HG02610 (cell line): ENCODE data around the gene KLC1.
A peak's percentile ranks its signal among the peaks of the same experiment; 100 is the strongest.
"Not testable (repeated sequence)": the region's sequence is repeated elsewhere in the genome, so short reads cannot be mapped to it uniquely, and the experiment has no call there.

Experiments
- ATAC-seq: cut with Tn5 transposase; IDR thresholded peaks from one replicate; pipeline ENCODE4 v1.9.1; 2021; ENCODE audit warnings: mild to moderate bottlenecking, moderate library complexity; ENCODE audit not compliant: unreplicated experiment

Gene KLC1

GRCh38 chr14:103625356-103626095, 3.5 kb upstream of the KLC1 start:
- no peak for ATAC-seq

GRCh38 chr14:103626146-103626850, 2.7 kb upstream of the KLC1 start:
- no peak for ATAC-seq

- no peak for ATAC-seq
These were observed 1.7 kb upstream of the KLC1 start for GRCh38 chr14:103627073-103628025.

- no peak for ATAC-seq
These were observed 759 bp upstream of the KLC1 start for GRCh38 chr14:103628221-103628683.

GRCh38 chr14:103629503-103630121, 601 bp downstream of the KLC1 start:
- ATAC-seq = peak; percentile 18

DNA sequence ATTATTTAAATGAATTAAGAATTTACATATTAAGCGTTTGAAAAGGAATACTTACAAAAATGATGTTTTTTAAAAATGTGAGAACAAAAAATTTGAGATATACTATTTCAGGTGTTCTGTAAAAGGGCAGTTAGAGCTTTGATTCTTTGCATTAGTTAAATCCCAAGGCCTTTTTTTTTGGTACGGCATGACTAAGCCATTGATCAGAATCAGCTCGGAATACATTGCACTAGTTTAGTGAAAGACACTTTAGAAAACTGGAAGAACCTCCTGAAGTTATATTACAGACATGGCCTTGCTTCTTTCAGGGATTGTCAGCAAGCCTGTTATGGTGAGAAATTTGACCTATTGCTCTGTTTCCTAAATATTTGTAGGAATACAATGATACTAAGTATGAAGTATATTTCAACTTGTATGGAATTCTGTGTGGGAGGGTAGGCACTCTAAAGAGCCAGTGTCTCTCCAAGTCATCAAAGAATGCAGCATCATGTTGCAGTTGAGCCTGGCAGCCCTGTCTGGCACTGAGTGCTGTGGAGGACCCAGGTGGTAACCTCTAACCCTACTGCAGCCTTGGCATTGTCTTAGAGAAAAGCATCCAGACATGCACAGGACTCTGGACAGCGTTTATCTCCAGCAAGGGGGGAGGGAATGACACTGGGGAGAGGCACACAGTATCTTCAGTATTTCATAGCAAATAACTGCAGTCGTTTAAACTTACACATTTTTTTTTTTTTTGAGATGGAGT, 1.5 kb downstream of the KLC1 start:
- no peak for ATAC-seq

- no peak for ATAC-seq
These were observed 4.4 kb downstream of the KLC1 start for GRCh38 chr14:103633391-103633790.

DNA sequence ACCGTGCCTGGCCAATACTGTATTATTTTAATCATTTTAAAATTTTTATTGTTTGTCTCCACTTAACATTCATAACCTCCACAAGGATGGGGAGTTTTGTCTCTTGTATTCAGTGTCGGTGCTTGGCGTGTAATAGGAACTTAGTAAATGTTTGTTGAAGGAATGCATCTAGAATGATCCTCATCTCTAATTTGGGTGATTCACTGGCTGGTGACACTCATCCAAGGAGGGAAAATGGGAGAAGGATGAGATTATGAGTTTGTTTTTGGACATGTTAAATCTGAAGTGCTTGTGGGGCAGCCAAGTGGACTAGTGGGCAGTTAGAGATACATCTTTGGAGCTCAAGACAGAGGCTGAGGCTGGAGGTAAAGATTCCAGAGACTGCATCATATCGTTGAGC, 5.1 kb downstream of the KLC1 start:
- ATAC-seq = no peak

GRCh38 chr14:103638594-103638993, 9.6 kb downstream of the KLC1 start:
- no peak for ATAC-seq

GRCh38 chr14:103641161-103641560, 12.2 kb downstream of the KLC1 start:
- no peak for ATAC-seq

GRCh38 chr14:103646189-103646588, 17.2 kb downstream of the KLC1 start:
- no peak for ATAC-seq

DNA sequence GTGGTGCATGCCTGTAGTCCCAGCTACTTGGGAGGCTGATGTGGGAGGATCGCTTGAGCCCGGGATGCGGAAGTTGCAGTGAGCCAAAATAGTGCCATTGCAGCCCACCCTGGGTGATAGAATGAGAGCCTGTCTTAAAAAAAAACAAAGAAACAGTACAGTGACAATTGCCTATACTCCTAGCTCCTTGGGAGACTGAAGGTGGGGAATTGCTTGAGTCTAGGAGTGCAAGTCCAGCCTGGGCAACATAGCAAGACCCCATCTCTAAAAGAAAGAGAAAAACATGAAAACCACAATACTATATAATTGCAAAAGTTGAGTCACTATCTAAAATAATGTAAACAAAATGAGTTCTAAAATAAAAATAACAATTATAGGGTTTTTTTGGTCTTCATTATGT, 20.0 kb downstream of the KLC1 start:
- ATAC-seq = no peak

DNA sequence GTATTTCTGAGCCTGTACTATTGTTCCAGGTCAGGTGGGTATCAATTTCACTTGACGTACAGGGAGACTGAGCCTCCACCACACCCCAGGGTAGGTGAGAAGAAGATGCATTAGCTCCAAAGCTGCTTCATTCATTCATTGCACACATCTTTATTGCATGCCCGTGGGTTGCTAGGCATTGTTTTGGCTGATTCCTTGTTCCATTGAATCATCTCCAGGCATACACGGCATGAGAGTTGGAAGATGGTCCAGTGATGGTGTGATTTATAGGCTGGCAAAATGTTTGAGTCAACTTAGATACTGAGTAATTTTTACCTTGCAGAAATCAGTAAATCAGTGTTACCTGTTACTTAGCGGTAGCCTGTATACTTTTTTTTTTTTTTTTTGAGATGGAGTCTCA, 21.2 kb downstream of the KLC1 start:
- no peak for ATAC-seq

- ATAC-seq = no peak
These were observed 22.6 kb downstream of the KLC1 start for GRCh38 chr14:103651585-103651984.

GRCh38 chr14:103652806-103653205, 23.8 kb downstream of the KLC1 start:
- ATAC-seq = no peak

- not testable (repeated sequence) for ATAC-seq
These were observed 24.3 kb downstream of the KLC1 start for GRCh38 chr14:103653336-103653735.

GRCh38 chr14:103653805-103654204, 24.8 kb downstream of the KLC1 start:
- ATAC-seq = no peak

DNA sequence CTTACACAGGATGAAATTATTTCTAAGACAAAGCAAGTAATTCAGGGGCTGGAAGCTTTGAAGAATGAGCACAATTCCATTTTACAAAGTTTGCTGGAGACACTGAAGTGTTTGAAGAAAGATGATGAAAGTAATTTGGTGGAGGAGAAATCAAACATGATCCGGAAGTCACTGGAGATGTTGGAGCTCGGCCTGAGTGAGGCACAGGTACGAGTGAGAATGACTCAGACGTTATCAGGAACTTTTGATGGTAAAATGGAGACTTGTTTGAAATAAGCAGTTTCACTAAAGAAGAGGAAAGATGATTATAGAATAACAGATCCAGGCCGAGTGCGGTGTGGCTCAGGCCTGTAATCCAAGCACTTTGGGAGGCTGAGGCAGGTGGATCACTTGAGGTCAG, 25.6 kb downstream of the KLC1 start:
- no peak for ATAC-seq

DNA sequence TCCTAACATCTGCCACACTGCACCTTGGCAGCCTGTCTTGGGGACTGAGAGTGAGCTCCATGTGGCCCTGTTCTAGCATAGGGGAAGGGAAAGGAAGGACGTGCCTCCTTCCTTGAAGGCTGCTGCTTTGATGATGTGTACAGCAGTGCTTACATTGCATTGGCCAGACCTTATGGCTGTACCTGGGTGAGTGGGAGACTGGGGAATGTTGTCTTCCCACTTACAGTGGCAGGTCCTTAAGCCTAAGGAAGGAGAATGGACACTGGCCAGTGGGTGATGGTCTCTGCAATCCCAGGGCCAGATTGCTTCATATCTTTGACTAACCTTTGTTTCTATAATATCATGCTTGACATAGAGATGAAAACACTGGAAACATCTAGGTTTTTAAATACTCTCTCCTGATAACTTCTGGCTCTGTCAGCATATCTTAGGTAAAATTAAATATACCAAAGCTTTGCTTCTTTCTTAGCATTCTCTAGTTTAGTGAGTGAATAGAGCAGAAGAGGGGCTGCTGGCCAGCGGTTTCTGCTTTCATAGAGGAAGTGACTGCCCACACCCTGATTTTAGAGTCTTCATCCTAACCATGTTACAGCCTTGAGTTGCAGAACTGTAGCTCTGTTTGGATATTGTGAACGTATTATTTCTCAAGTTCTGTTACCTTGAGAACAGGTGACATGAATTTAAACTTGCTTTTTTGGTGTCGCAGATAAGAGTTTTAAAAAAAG, 27.2 kb downstream of the KLC1 start:
- no peak for ATAC-seq

GRCh38 chr14:103656756-103657133, 27.7 kb downstream of the KLC1 start:
- ATAC-seq = no peak
